ENCODE measurements around the gene NAXE. TPM values are rescaled to one million over a fixed set of nuclear protein-coding genes. Genes with fewer than 3 reads are reported as not detected.
A peak's percentile ranks its signal among the peaks of the same experiment; 100 is the strongest.

The NAXE gene
- total RNA-seq, 1 experiment from 2014 or later, result 113 TPM

DNA sequence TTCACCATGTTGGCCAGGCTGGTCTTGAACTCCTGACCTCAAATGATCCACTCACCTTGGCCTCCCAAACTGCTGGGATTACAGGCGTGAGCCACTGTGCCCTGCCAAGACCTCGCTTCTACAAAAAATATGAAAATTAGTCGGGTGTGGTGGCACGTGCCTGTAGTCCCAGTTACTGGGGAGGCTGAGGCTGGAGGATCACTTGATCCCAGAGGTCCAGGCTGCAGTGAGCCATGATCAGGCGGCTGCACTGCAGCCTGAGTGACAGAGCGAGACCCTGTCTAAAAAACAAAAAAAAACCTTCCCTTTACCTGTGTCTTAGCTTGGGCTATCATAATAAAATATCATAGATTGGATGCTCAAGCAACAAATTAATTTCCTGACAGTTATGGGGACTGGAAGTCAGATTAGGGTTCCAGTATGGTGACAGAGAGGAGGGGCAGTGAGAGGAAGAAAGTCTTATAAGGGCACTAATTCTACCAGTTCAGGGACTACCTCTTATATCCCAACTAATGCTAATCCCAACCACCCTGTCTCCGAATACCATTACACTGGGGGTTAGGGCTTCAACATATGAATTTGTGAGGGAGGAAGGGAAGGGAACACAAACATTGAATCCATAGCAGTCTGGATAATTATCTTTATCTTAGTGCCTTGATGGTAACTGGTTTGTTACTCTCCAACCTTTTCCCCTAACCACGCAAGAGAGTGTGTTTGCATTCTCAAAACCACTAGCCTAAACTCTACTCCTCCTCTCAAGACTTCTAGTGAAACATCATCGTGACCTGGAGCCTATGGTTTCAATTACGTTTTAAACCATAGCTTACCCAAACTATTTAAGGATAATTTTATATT lies 1.0 kb upstream of the NAXE start:
- Histone ChIP-seq H3K4me2 (ENCODE audit: low read depth, low read length, poor library complexity, severe bottlenecking) (peak overlapping the region; percentile 91), H4K20me1 (ENCODE audit: insufficient read depth, low read depth, low read length) (no peaks in the 10 kb centered on the region), H3K79me2 (ENCODE audit: low read length) (peaks cover 20% of the 10 kb centered on the region), H2AFZ (ENCODE audit: low read length) (no peak overlapping the region), H3K4me1 (ENCODE audit: low read length) (peaks cover 27% of the 10 kb centered on the region), H3K27me3 (ENCODE audit: low read length) (no peaks in the 10 kb centered on the region), H3K4me3 (ENCODE audit: low read length) (peak overlapping the region; percentile 97), H3K9me2 (replicated peaks; ENCODE audit: insufficient read depth, low read length) (no peaks in the 10 kb centered on the region), H3K9ac (ENCODE audit: low read length) (peak overlapping the region; percentile 94), H3K36me3 (ENCODE audit: insufficient read depth, low read length) (peaks cover 15% of the 10 kb centered on the region; the same call in 1 of the 2 replicates), H3K9me3 (ENCODE audit: low read length) (no peaks in the 10 kb centered on the region), H3K27ac (ENCODE audit: low read length) (peak overlapping the region; percentile 59; the same call in 1 of the 2 replicates)
- DNase-seq, result no peak

DNA sequence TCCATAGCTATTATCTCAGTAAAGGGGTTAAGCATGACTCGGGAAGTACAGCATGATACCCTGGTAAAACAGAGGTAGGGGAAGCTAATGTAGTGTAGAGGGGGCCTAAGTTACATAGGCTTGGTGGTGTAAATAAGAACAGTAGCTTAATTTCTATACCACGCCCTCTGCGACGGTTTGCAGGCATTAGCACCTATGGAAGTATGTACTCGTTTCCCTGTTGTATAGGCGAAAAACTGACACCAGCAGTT lies 470 bp upstream of the NAXE start:
- DNase-seq, result no peak
- H3K4me2 ChIP-seq (ENCODE audit: low read depth, low read length, poor library complexity, severe bottlenecking), result peak overlapping the region; percentile 91
- peaks cover 27% of the 10 kb centered on the region for H3K4me1 ChIP-seq (ENCODE audit: low read length)
- H3K9ac ChIP-seq (ENCODE audit: low read length), result peak overlapping the region; percentile 94
- H2AFZ ChIP-seq (ENCODE audit: low read length), result peak overlapping the region; percentile 54; the same call in 1 of the 2 replicates
- no peaks in the 10 kb centered on the region for H3K27me3 ChIP-seq (ENCODE audit: low read length)
- peaks cover 20% of the 10 kb centered on the region for H3K79me2 ChIP-seq (ENCODE audit: low read length)
- peak overlapping the region; percentile 97 for H3K4me3 ChIP-seq (ENCODE audit: low read length)
- no peaks in the 10 kb centered on the region for H4K20me1 ChIP-seq (ENCODE audit: insufficient read depth, low read depth, low read length)
- H3K36me3 ChIP-seq (ENCODE audit: insufficient read depth, low read length), result peaks cover 21% of the 10 kb centered on the region; the same call in 1 of the 2 replicates
- no peaks in the 10 kb centered on the region for H3K9me3 ChIP-seq (ENCODE audit: low read length)
- H3K27ac ChIP-seq (ENCODE audit: low read length), result peak overlapping the region; percentile 59; the same call in 1 of the 2 replicates
- no peaks in the 10 kb centered on the region for H3K9me2 ChIP-seq (replicated peaks; ENCODE audit: insufficient read depth, low read length)

- H3K79me2 ChIP-seq (ENCODE audit: low read length), result peaks cover 20% of the 10 kb centered on the region
- no peaks in the 10 kb centered on the region for H4K20me1 ChIP-seq (ENCODE audit: insufficient read depth, low read depth, low read length)
- H3K27me3 ChIP-seq (ENCODE audit: low read length), result no peaks in the 10 kb centered on the region
- peak; percentile 64 for DNase-seq
- H2AFZ ChIP-seq (ENCODE audit: low read length), result no peak overlapping the region; the same call in 1 of the 2 replicates
- peak overlapping the region; percentile 94 for H3K9ac ChIP-seq (ENCODE audit: low read length)
- H3K9me3 ChIP-seq (ENCODE audit: low read length), result no peaks in the 10 kb centered on the region
- H3K4me3 ChIP-seq (ENCODE audit: low read length), result peak overlapping the region; percentile 97
- H3K4me1 ChIP-seq (ENCODE audit: low read length), result peaks cover 27% of the 10 kb centered on the region
- H3K9me2 ChIP-seq (replicated peaks; ENCODE audit: insufficient read depth, low read length), result no peaks in the 10 kb centered on the region
- peaks cover 33% of the 10 kb centered on the region; the same call in 1 of the 2 replicates for H3K36me3 ChIP-seq (ENCODE audit: insufficient read depth, low read length)
- H3K4me2 ChIP-seq (ENCODE audit: low read depth, low read length, poor library complexity, severe bottlenecking), result peak overlapping the region; percentile 91
- peak overlapping the region; percentile 70 for H3K27ac ChIP-seq (ENCODE audit: low read length)
These were observed 758 bp downstream of the NAXE start for GRCh38 chr1:156592158-156592909.

DNA sequence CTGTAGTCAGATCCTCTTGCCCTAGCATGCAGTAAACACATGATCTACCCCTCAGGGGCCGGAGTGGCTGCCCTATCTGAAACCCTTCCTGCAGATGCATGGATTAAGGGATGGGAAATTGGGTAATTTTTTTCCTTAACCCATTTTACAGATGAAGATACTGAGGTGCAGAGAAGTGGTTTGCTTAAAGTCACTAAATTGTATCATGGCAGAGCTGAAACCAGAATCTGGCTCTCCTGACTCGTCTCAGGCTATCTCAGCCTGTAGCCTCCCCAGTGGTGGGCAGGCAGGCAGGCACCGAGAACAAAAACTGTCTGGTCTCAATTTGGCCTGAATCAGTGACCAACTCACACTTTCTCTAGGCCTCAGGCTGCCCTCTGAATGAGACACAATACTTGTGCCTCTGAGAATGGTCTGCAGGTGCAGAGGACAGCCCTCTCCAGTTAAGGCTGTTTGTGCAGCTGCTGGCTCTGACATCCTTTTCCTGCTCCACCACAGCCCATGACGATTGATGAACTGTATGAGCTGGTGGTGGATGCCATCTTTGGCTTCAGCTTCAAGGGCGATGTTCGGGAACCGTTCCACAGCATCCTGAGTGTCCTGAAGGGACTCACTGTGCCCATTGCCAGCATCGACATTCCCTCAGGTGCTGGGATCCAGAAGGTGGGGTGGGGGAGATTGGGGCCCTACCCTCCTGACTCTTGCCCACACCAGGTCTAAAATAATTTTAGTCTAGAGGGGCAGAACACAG lies 1.5 kb downstream of the NAXE start:
- Histone ChIP-seq H3K4me2 (ENCODE audit: low read depth, low read length, poor library complexity, severe bottlenecking) (peak overlapping the region; percentile 91), H3K27me3 (ENCODE audit: low read length) (no peaks in the 10 kb centered on the region), H3K9me2 (replicated peaks; ENCODE audit: insufficient read depth, low read length) (no peaks in the 10 kb centered on the region), H3K4me3 (ENCODE audit: low read length) (peak overlapping the region; percentile 97), H3K9me3 (ENCODE audit: low read length) (no peaks in the 10 kb centered on the region), H3K4me1 (ENCODE audit: low read length) (peaks cover 27% of the 10 kb centered on the region), H3K79me2 (ENCODE audit: low read length) (peaks cover 20% of the 10 kb centered on the region), H2AFZ (ENCODE audit: low read length) (no peak overlapping the region), H3K27ac (ENCODE audit: low read length) (peak overlapping the region; percentile 70), H4K20me1 (ENCODE audit: insufficient read depth, low read depth, low read length) (no peaks in the 10 kb centered on the region), H3K9ac (ENCODE audit: low read length) (peak overlapping the region; percentile 94), H3K36me3 (ENCODE audit: insufficient read depth, low read length) (peaks cover 41% of the 10 kb centered on the region; the same call in 1 of the 2 replicates)
- peak; percentile 60 for DNase-seq

- peaks cover 24% of the 10 kb centered on the region for H3K79me2 ChIP-seq (ENCODE audit: low read length)
- no peak overlapping the region for H3K4me3 ChIP-seq (ENCODE audit: low read length)
- H3K27me3 ChIP-seq (ENCODE audit: low read length), result no peaks in the 10 kb centered on the region
- H3K9me2 ChIP-seq (replicated peaks; ENCODE audit: insufficient read depth, low read length), result no peaks in the 10 kb centered on the region
- H3K36me3 ChIP-seq (ENCODE audit: insufficient read depth, low read length), result peaks cover 45% of the 10 kb centered on the region; the same call in 1 of the 2 replicates
- peak overlapping the region; percentile 91 for H3K4me2 ChIP-seq (ENCODE audit: low read depth, low read length, poor library complexity, severe bottlenecking)
- H3K9me3 ChIP-seq (ENCODE audit: low read length), result no peaks in the 10 kb centered on the region
- DNase-seq, result no peak
- H3K9ac ChIP-seq (ENCODE audit: low read length), result no peak overlapping the region
- no peaks in the 10 kb centered on the region for H4K20me1 ChIP-seq (ENCODE audit: insufficient read depth, low read depth, low read length)
- H3K27ac ChIP-seq (ENCODE audit: low read length), result no peak overlapping the region
- H2AFZ ChIP-seq (ENCODE audit: low read length), result no peak overlapping the region
- peaks cover 27% of the 10 kb centered on the region for H3K4me1 ChIP-seq (ENCODE audit: low read length)
These were observed 2.0 kb downstream of the NAXE start for GRCh38 chr1:156593661-156593989.

DNA sequence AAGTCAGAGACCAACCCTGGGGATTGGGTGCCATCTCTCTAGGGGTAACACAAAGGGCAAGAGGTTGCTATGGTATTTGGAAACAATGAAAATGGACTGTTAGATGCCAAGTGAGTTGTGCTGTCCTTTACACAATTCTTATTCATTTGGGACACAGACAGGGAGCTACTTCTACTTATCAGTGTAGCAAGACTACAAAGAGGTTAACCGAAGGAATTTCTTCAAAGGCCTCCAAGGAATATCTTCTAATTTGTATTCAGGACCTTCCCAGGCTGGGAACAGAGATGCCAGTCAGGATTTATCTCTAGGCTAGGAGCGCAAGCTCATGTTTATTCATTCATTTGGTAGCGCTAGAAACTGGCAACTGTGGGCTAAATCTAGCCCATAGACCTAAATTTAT lies 2.6 kb downstream of the NAXE start:
- no peak overlapping the region for H3K4me2 ChIP-seq (ENCODE audit: low read depth, low read length, poor library complexity, severe bottlenecking)
- H3K4me1 ChIP-seq (ENCODE audit: low read length), result peaks cover 32% of the 10 kb centered on the region
- no peaks in the 10 kb centered on the region for H3K9me2 ChIP-seq (replicated peaks; ENCODE audit: insufficient read depth, low read length)
- peak; percentile 61 for DNase-seq
- no peak overlapping the region for H3K4me3 ChIP-seq (ENCODE audit: low read length)
- no peak overlapping the region for H3K9ac ChIP-seq (ENCODE audit: low read length)
- H3K9me3 ChIP-seq (ENCODE audit: low read length), result no peaks in the 10 kb centered on the region
- H2AFZ ChIP-seq (ENCODE audit: low read length), result no peak overlapping the region
- no peaks in the 10 kb centered on the region for H3K27me3 ChIP-seq (ENCODE audit: low read length)
- H4K20me1 ChIP-seq (ENCODE audit: insufficient read depth, low read depth, low read length), result no peaks in the 10 kb centered on the region
- H3K27ac ChIP-seq (ENCODE audit: low read length), result no peak overlapping the region
- peaks cover 49% of the 10 kb centered on the region for H3K36me3 ChIP-seq (ENCODE audit: insufficient read depth, low read length)
- peaks cover 30% of the 10 kb centered on the region for H3K79me2 ChIP-seq (ENCODE audit: low read length)

- H3K9ac ChIP-seq (ENCODE audit: low read length), result no peak overlapping the region
- H3K36me3 ChIP-seq (ENCODE audit: insufficient read depth, low read length), result peaks cover 49% of the 10 kb centered on the region
- H2AFZ ChIP-seq (ENCODE audit: low read length), result no peak overlapping the region
- H3K27me3 ChIP-seq (ENCODE audit: low read length), result no peaks in the 10 kb centered on the region
- H3K4me3 ChIP-seq (ENCODE audit: low read length), result no peak overlapping the region
- no peaks in the 10 kb centered on the region for H3K9me2 ChIP-seq (replicated peaks; ENCODE audit: insufficient read depth, low read length)
- no peaks in the 10 kb centered on the region for H3K9me3 ChIP-seq (ENCODE audit: low read length)
- peaks cover 38% of the 10 kb centered on the region for H3K79me2 ChIP-seq (ENCODE audit: low read length)
- no peak for DNase-seq
- H3K4me1 ChIP-seq (ENCODE audit: low read length), result peaks cover 40% of the 10 kb centered on the region
- H3K4me2 ChIP-seq (ENCODE audit: low read depth, low read length, poor library complexity, severe bottlenecking), result no peak overlapping the region
- H3K27ac ChIP-seq (ENCODE audit: low read length), result no peak overlapping the region
- no peaks in the 10 kb centered on the region for H4K20me1 ChIP-seq (ENCODE audit: insufficient read depth, low read depth, low read length)
These were observed 3.4 kb downstream of the NAXE start for GRCh38 chr1:156595016-156595415.

GRCh38 chr1:156596426-156596825 lies 4.8 kb downstream of the NAXE start:
- DNase-seq, result no peak
- Histone ChIP-seq H3K79me2 (ENCODE audit: low read length) (peaks cover 52% of the 10 kb centered on the region), H2AFZ (ENCODE audit: low read length) (no peak overlapping the region), H4K20me1 (ENCODE audit: insufficient read depth, low read depth, low read length) (no peaks in the 10 kb centered on the region), H3K9me2 (replicated peaks; ENCODE audit: insufficient read depth, low read length) (no peaks in the 10 kb centered on the region), H3K4me1 (ENCODE audit: low read length) (peaks cover 36% of the 10 kb centered on the region), H3K27ac (ENCODE audit: low read length) (no peak overlapping the region), H3K36me3 (ENCODE audit: insufficient read depth, low read length) (peaks cover 49% of the 10 kb centered on the region), H3K4me3 (ENCODE audit: low read length) (no peak overlapping the region), H3K4me2 (ENCODE audit: low read depth, low read length, poor library complexity, severe bottlenecking) (no peak overlapping the region), H3K9me3 (ENCODE audit: low read length) (no peaks in the 10 kb centered on the region), H3K27me3 (ENCODE audit: low read length) (no peaks in the 10 kb centered on the region), H3K9ac (ENCODE audit: low read length) (no peak overlapping the region)
